ENCODE data around the gene PGS1.

Gene PGS1

GRCh38 chr17:78411241-78411857 lies 32.9 kb downstream of the PGS1 start:
- DNase-seq: no peak

- DNase-seq: peak; percentile 31
These were observed 34.0 kb downstream of the PGS1 start for GRCh38 chr17:78412403-78412802.

- DNase-seq: no peak
These were observed 36.0 kb downstream of the PGS1 start for GRCh38 chr17:78414178-78415162.

GRCh38 chr17:78415821-78416711 lies 37.6 kb downstream of the PGS1 start:
- DNase-seq: peak; percentile 60

- DNase-seq: no peak
These were observed 38.5 kb downstream of the PGS1 start for GRCh38 chr17:78416791-78417530.

GRCh38 chr17:78417531-78417909 lies 39.1 kb downstream of the PGS1 start:
- no peak for DNase-seq

GRCh38 chr17:78418326-78419026 lies 40.0 kb downstream of the PGS1 start:
- no peak for DNase-seq

- DNase-seq: no peak
These were observed 41.7 kb downstream of the PGS1 start for GRCh38 chr17:78419970-78420815.

- no peak for DNase-seq
These were observed 42.7 kb downstream of the PGS1 start for GRCh38 chr17:78421084-78421533.

- DNase-seq: peak; percentile 68
These were observed 43.3 kb downstream of the PGS1 start for GRCh38 chr17:78421534-78422266.

GRCh38 chr17:78422267-78422605 lies 43.8 kb downstream of the PGS1 start:
- DNase-seq: no peak

- DNase-seq: no peak
These were observed 44.6 kb downstream of the PGS1 start for GRCh38 chr17:78422872-78423588.

- DNase-seq: no peak
These were observed 45.7 kb downstream of the PGS1 start for GRCh38 chr17:78423961-78424675.

- no peak for DNase-seq
These were observed 47.0 kb downstream of the PGS1 start for GRCh38 chr17:78425429-78425828.

- no peak for DNase-seq
These were observed 47.9 kb downstream of the PGS1 start for GRCh38 chr17:78426293-78426879.

GRCh38 chr17:78427140-78427539 lies 48.7 kb downstream of the PGS1 start:
- no peak for DNase-seq

- DNase-seq: no peak
These were observed 49.7 kb downstream of the PGS1 start for GRCh38 chr17:78428025-78428575.

Measured in fibroblast of skin of right biceps (primary cell).